ENCODE data around the gene ERCC4. TPM values are rescaled to one million over a fixed set of nuclear protein-coding genes. Genes with fewer than 3 reads are reported as not detected.
"Not testable (repeated sequence)": the region's sequence is repeated elsewhere in the genome, so short reads cannot be mapped to it uniquely, and the experiment has no call there.

The ERCC4 gene
- total and polyA plus RNA-seq, 4 donors: 12.8 to 17.2 (median 14.7) TPM

DNA sequence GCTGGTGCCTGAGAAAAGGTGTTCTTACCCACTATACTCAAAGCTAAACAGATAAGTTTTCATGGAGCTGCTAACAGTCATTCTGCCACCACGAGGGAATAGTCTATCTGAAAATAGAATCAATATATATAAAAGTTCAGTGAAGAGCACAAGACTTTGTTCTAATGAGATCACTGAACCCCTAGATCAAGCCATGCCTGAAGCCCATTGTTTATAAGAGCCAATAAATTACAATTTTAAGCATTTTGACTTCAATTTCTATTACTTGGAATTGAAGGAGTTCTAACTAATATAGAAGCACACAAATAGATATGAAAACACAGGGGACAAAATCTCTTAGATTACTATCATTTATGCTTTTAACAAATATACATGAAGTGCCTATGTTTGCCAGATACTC is 24.4 kb upstream of the ERCC4 start:
- Histone ChIP-seq H3K27ac (ENCODE audit: low read depth, low read length) (no peak overlapping the region), H3K9me3 (ENCODE audit: control insufficient read depth, insufficient read depth, low read length) (no peaks in the 10 kb centered on the region), H3K4me3 (ENCODE audit: low read depth, low read length) (no peak overlapping the region), H3K36me3 (ENCODE audit: control insufficient read depth, insufficient read depth, low read length) (no peaks in the 10 kb centered on the region), H3K4me1 (ENCODE audit: control insufficient read depth, insufficient read depth, low read length) (no peaks in the 10 kb centered on the region), H3K27me3 (ENCODE audit: control insufficient read depth, insufficient read depth, low read length) (no peaks in the 10 kb centered on the region)
- no peak for DNase-seq (ENCODE audit: low read depth in 4 of 6, low spot score in 6 of 6)
- no CpG with 5 or more reads among the region's 1 CpG for WGBS (ENCODE audit: insufficient coverage)

DNA sequence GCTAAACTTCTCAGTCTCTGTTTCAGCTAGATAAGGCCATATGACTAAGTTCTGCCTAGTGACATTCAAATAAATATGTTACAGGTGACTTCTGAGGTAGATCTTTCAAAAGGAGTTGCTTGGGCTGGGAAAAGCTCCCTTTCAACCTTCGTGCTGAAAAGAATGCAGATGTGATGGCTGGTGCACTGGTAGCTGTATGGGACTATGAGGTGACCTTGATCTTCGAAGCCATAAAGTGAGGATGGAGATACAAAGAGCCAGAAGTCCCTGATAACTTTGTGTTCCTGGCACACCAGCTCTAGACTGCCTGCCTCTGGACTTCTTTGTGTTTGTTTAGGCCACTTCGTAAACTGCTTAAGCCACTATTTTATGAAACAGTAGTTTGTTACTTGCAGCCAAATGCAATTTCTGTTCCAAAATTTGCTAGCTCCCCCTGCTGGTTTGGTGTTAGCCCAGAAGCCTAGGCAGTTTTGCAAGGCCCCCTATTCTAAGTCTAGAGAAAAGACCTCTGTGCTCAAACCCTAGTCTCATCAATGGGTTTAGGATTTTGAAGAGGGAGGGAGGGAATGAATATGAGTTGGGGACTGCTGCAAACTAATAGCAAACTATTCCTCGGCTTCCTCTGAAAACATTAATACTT is 23.3 kb upstream of the ERCC4 start:
- 85% methylated on average over 2 of the region's 4 CpGs for WGBS (ENCODE audit: insufficient coverage)
- Histone ChIP-seq H3K27me3 (ENCODE audit: control insufficient read depth, insufficient read depth, low read length) (no peaks in the 10 kb centered on the region), H3K9me3 (ENCODE audit: control insufficient read depth, insufficient read depth, low read length) (no peaks in the 10 kb centered on the region), H3K36me3 (ENCODE audit: control insufficient read depth, insufficient read depth, low read length) (no peaks in the 10 kb centered on the region), H3K4me1 (ENCODE audit: control insufficient read depth, insufficient read depth, low read length) (no peaks in the 10 kb centered on the region), H3K4me3 (ENCODE audit: low read depth, low read length) (no peak overlapping the region), H3K27ac (ENCODE audit: low read depth, low read length) (no peak overlapping the region)
- DNase-seq (ENCODE audit: low read depth in 4 of 6, low spot score in 6 of 6): no peak

- no peak overlapping the region for H3K4me3 ChIP-seq (ENCODE audit: low read depth, low read length)
- no peaks in the 10 kb centered on the region for H3K27me3 ChIP-seq (ENCODE audit: control insufficient read depth, insufficient read depth, low read length)
- no peaks in the 10 kb centered on the region for H3K4me1 ChIP-seq (ENCODE audit: control insufficient read depth, insufficient read depth, low read length)
- DNase-seq (ENCODE audit: low read depth in 4 of 6, low spot score in 6 of 6): no peak
- no peaks in the 10 kb centered on the region for H3K36me3 ChIP-seq (ENCODE audit: control insufficient read depth, insufficient read depth, low read length)
- H3K27ac ChIP-seq (ENCODE audit: low read depth, low read length): no peak overlapping the region
- peaks cover 5% of the 10 kb centered on the region for H3K9me3 ChIP-seq (ENCODE audit: control insufficient read depth, insufficient read depth, low read length)
- no CpG with 5 or more reads among the region's 2 CpGs for WGBS (ENCODE audit: insufficient coverage)
Measured at GRCh38 chr16:13897806-13898205, 22.1 kb upstream of the ERCC4 start.

DNA sequence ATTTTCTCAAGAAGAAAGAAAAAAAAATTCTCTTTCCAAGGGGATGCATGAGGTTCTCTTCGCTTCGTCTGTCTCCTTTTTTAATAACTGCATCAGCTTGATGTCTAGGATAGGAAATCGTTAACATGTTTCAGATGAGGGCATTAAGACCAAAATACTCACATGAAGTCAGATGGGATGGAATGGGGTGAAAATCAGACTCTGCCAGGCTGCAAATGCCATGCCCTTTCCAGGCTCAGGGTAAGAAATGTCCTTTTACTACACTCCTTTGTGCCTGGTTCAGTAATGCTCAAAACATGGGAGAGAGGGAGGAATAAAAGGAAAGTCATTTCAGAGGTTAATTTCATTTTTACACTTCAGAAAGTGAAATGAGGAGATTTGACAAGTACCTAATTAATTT is 21.7 kb upstream of the ERCC4 start:
- no peaks in the 10 kb centered on the region for H3K27me3 ChIP-seq (ENCODE audit: control insufficient read depth, insufficient read depth, low read length)
- no peak overlapping the region for H3K4me3 ChIP-seq (ENCODE audit: low read depth, low read length)
- H3K36me3 ChIP-seq (ENCODE audit: control insufficient read depth, insufficient read depth, low read length): no peaks in the 10 kb centered on the region
- no CpG with 5 or more reads among the region's 3 CpGs for WGBS (ENCODE audit: insufficient coverage)
- H3K4me1 ChIP-seq (ENCODE audit: control insufficient read depth, insufficient read depth, low read length): no peaks in the 10 kb centered on the region
- H3K9me3 ChIP-seq (ENCODE audit: control insufficient read depth, insufficient read depth, low read length): peaks cover 5% of the 10 kb centered on the region
- no peak for DNase-seq (ENCODE audit: low read depth in 4 of 6, low spot score in 6 of 6)
- no peak overlapping the region for H3K27ac ChIP-seq (ENCODE audit: low read depth, low read length)

GRCh38 chr16:13902052-13902451 is 17.9 kb upstream of the ERCC4 start:
- DNase-seq (ENCODE audit: low read depth in 4 of 6, low spot score in 6 of 6): no peak

DNA sequence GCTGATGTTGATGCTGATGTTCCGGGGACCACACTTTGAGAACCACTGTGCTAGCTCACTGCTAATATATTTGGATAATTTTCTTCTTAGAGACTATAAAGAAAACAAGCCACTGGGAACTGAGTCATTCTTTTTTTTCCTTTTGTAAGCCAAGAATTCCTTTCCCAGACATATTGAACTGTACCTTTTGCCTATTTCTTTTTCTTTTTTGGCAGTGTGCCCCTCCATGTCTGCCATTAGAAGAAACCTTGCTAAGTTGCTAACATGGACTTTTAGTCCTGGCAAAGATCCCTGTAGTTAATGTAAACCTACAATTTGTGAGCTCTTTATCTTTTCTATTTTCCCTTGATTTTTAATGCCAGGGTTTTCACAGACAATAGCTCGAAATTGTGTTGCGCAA is 17.3 kb upstream of the ERCC4 start:
- Histone ChIP-seq H3K27me3 (ENCODE audit: control insufficient read depth, insufficient read depth, low read length) (no peaks in the 10 kb centered on the region), H3K9me3 (ENCODE audit: control insufficient read depth, insufficient read depth, low read length) (peaks cover 5% of the 10 kb centered on the region), H3K4me3 (ENCODE audit: low read depth, low read length) (no peak overlapping the region), H3K27ac (ENCODE audit: low read depth, low read length) (no peak overlapping the region), H3K36me3 (ENCODE audit: control insufficient read depth, insufficient read depth, low read length) (no peaks in the 10 kb centered on the region), H3K4me1 (ENCODE audit: control insufficient read depth, insufficient read depth, low read length) (no peaks in the 10 kb centered on the region)
- peak in 1 of 6 donors; percentile 43 for DNase-seq (ENCODE audit: low read depth in 4 of 6, low spot score in 6 of 6)
- no CpG with 5 or more reads among the region's 3 CpGs for WGBS (ENCODE audit: insufficient coverage)

More at GRCh38 chr16:13902052-13902451, 17.9 kb upstream of the ERCC4 start:
- Histone ChIP-seq H3K4me1 (ENCODE audit: control insufficient read depth, insufficient read depth, low read length) (no peaks in the 10 kb centered on the region), H3K36me3 (ENCODE audit: control insufficient read depth, insufficient read depth, low read length) (no peaks in the 10 kb centered on the region), H3K9me3 (ENCODE audit: control insufficient read depth, insufficient read depth, low read length) (peaks cover 5% of the 10 kb centered on the region), H3K4me3 (ENCODE audit: low read depth, low read length) (no peak overlapping the region), H3K27me3 (ENCODE audit: control insufficient read depth, insufficient read depth, low read length) (no peaks in the 10 kb centered on the region), H3K27ac (ENCODE audit: low read depth, low read length) (no peak overlapping the region)
- no CpG with 5 or more reads among the region's 3 CpGs for WGBS (ENCODE audit: insufficient coverage)

DNA sequence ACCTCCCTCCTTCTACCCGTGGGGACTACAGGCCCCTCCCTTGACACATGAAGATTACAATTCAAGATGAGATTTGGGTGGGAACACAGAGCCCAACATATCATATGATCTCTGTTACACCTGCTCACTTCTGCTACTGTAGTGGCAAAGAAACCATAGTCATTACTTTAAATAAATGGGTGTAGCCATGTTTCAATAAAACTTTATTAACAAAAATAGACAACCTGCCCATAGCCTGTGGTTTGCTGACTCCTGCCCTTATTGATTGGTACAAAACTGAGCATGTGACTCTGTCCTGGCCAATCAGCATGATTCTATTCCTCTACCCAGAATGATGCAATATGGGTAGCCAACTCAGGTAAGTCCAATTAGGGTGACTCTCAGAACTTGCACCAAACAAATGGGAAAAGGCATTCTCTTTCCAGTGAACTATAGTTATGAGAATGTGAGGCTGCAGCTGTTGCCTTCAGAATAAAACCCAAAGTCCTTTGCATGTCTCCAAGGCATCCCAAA is 15.7 kb upstream of the ERCC4 start:
- peaks cover 5% of the 10 kb centered on the region for H3K9me3 ChIP-seq (ENCODE audit: control insufficient read depth, insufficient read depth, low read length)
- no peaks in the 10 kb centered on the region for H3K4me1 ChIP-seq (ENCODE audit: control insufficient read depth, insufficient read depth, low read length)
- H3K36me3 ChIP-seq (ENCODE audit: control insufficient read depth, insufficient read depth, low read length): no peaks in the 10 kb centered on the region
- DNase-seq (ENCODE audit: low read depth in 4 of 6, low spot score in 6 of 6): no peak
- WGBS (ENCODE audit: insufficient coverage): no CpG with 5 or more reads among the region's 1 CpG
- H3K4me3 ChIP-seq (ENCODE audit: low read depth, low read length): no peak overlapping the region
- no peaks in the 10 kb centered on the region for H3K27me3 ChIP-seq (ENCODE audit: control insufficient read depth, insufficient read depth, low read length)
- H3K27ac ChIP-seq (ENCODE audit: low read depth, low read length): no peak overlapping the region

- H3K27ac ChIP-seq (ENCODE audit: low read depth, low read length); DNase-seq (ENCODE audit: low read depth in 4 of 6, low spot score in 6 of 6); H3K36me3 ChIP-seq (ENCODE audit: control insufficient read depth, insufficient read depth, low read length); H3K4me1 ChIP-seq (ENCODE audit: control insufficient read depth, insufficient read depth, low read length); H3K27me3 ChIP-seq (ENCODE audit: control insufficient read depth, insufficient read depth, low read length); H3K4me3 ChIP-seq (ENCODE audit: low read depth, low read length); H3K9me3 ChIP-seq (ENCODE audit: control insufficient read depth, insufficient read depth, low read length): not testable (repeated sequence)
- WGBS (ENCODE audit: insufficient coverage): 66% methylated on average over 7 of the region's 9 CpGs
Measured at GRCh38 chr16:13904822-13905221, 15.1 kb upstream of the ERCC4 start.

DNA sequence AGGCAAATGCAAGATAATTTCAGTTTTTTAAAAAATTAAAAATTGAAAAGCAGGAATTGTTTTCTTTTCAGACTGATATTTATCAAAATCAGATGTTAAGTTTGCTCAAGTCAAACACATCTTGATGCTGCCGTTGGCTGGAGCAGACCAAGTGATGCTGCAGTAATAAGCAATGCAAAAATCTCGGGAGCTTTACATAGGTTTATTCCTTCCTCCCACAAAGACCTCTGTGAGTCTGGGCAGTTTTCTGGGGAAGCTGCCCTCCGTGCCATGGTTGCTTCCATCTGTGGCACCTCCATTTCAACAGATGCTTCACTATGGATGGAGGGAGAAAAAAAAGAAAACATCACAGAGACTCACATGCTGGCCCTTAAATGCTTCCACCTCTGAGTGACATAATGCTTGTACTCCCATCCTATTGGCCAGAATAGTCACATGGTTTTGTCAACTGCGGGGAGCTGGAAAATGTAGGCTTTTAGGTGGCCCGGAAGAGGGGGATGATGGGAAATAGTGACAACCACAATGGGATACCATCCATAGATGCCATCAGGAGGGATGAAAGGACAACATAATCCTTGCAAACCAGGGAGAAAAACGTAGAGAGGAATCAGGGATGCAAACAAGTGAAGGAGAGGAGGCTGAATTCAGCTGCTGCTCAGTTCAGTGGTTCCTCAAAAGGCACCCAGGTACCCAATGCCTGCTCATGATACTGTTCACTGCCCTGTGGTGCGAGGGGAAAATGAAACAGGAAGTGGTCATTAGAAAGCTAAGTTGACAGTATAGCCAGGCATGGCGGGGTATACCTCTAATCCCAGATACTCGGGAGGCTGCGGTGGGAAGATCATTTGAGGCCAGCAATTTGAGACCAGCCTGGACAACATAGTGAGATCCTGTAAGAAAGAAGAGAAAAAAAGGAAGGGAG is 13.5 kb upstream of the ERCC4 start:
- Histone ChIP-seq H3K27ac (ENCODE audit: low read depth, low read length) (no peak overlapping the region), H3K4me3 (ENCODE audit: low read depth, low read length) (no peak overlapping the region), H3K36me3 (ENCODE audit: control insufficient read depth, insufficient read depth, low read length) (no peaks in the 10 kb centered on the region), H3K27me3 (ENCODE audit: control insufficient read depth, insufficient read depth, low read length) (no peaks in the 10 kb centered on the region), H3K4me1 (ENCODE audit: control insufficient read depth, insufficient read depth, low read length) (peaks cover 5% of the 10 kb centered on the region), H3K9me3 (ENCODE audit: control insufficient read depth, insufficient read depth, low read length) (peaks cover 5% of the 10 kb centered on the region)
- 100% methylated on average over 2 of the region's 10 CpGs for WGBS (ENCODE audit: insufficient coverage)
- DNase-seq (ENCODE audit: low read depth in 4 of 6, low spot score in 6 of 6): no peak

All from spinal cord (tissue), 10 donors.